Measurements from ENCODE around the gene HOXA13. TPM values are rescaled to one million over a fixed set of nuclear protein-coding genes. Genes with fewer than 3 reads are reported as not detected.

The HOXA13 gene
- total RNA-seq, 1 donor, result 8.0 TPM

- no peak for TF ChIP-seq CTCF (IDR thresholded peaks at IDR 0.05; ENCODE audit: extremely low read depth, low read depth, low read length)
- peak; percentile 50 for DNase-seq (ENCODE audit: insufficient read length, low spot score, missing footprints)
- peaks cover 96% of the 10 kb centered on the region for H3K79me2 ChIP-seq (ENCODE audit: insufficient read depth, low read length)
- peak overlapping the region; percentile 99 for H3K4me2 ChIP-seq (ENCODE audit: insufficient read depth, low read length)
- H3K4me1 ChIP-seq (ENCODE audit: insufficient read depth, low read length), result peaks cover 52% of the 10 kb centered on the region
- H3K9me3 ChIP-seq (ENCODE audit: low read depth, low read length), result no peaks in the 10 kb centered on the region
- peak overlapping the region; percentile 88 for H3K27ac ChIP-seq (ENCODE audit: low read depth, low read length)
- H4K20me1 ChIP-seq (ENCODE audit: insufficient read depth, low read length), result peaks cover 13% of the 10 kb centered on the region
- H2AFZ ChIP-seq (ENCODE audit: low read length), result peak overlapping the region; percentile 88
- H3K27me3 ChIP-seq (ENCODE audit: insufficient read depth, low read length), result no peaks in the 10 kb centered on the region
- peaks cover 20% of the 10 kb centered on the region for H3K36me3 ChIP-seq (ENCODE audit: insufficient read depth, low read length)
- peak overlapping the region; percentile 93 for H3K4me3 ChIP-seq (ENCODE audit: insufficient read depth, low read length)
Observed at GRCh38 chr7:27149842-27150567, 49.9 kb downstream of the HOXA13 start.

- Histone ChIP-seq H4K20me1 (ENCODE audit: insufficient read depth, low read length) (peaks cover 13% of the 10 kb centered on the region), H3K27ac (ENCODE audit: low read depth, low read length) (peak overlapping the region; percentile 88), H3K9me3 (ENCODE audit: low read depth, low read length) (no peaks in the 10 kb centered on the region), H3K79me2 (ENCODE audit: insufficient read depth, low read length) (peaks cover 96% of the 10 kb centered on the region), H3K36me3 (ENCODE audit: insufficient read depth, low read length) (peaks cover 27% of the 10 kb centered on the region), H2AFZ (ENCODE audit: low read length) (peak overlapping the region; percentile 77), H3K4me2 (ENCODE audit: insufficient read depth, low read length) (peak overlapping the region; percentile 99), H3K27me3 (ENCODE audit: insufficient read depth, low read length) (no peaks in the 10 kb centered on the region), H3K4me1 (ENCODE audit: insufficient read depth, low read length) (peaks cover 52% of the 10 kb centered on the region), H3K4me3 (ENCODE audit: insufficient read depth, low read length) (peak overlapping the region; percentile 93)
- peak; percentile 89 for DNase-seq (ENCODE audit: insufficient read length, low spot score, missing footprints)
- TF ChIP-seq CTCF (IDR thresholded peaks at IDR 0.05; ENCODE audit: extremely low read depth, low read depth, low read length), result no peak
Observed at GRCh38 chr7:27148756-27149641, 50.9 kb downstream of the HOXA13 start.

GRCh38 chr7:27148031-27148755 lies 51.7 kb downstream of the HOXA13 start:
- peak overlapping the region; percentile 99 for H3K4me2 ChIP-seq (ENCODE audit: insufficient read depth, low read length)
- H4K20me1 ChIP-seq (ENCODE audit: insufficient read depth, low read length), result peaks cover 13% of the 10 kb centered on the region
- H3K36me3 ChIP-seq (ENCODE audit: insufficient read depth, low read length), result peaks cover 35% of the 10 kb centered on the region
- peak overlapping the region; percentile 77 for H2AFZ ChIP-seq (ENCODE audit: low read length)
- peaks cover 44% of the 10 kb centered on the region for H3K4me1 ChIP-seq (ENCODE audit: insufficient read depth, low read length)
- TF ChIP-seq CTCF (IDR thresholded peaks at IDR 0.05; ENCODE audit: extremely low read depth, low read depth, low read length), result no peak
- no peaks in the 10 kb centered on the region for H3K9me3 ChIP-seq (ENCODE audit: low read depth, low read length)
- peak overlapping the region; percentile 93 for H3K4me3 ChIP-seq (ENCODE audit: insufficient read depth, low read length)
- H3K27ac ChIP-seq (ENCODE audit: low read depth, low read length), result peak overlapping the region; percentile 88
- H3K79me2 ChIP-seq (ENCODE audit: insufficient read depth, low read length), result peaks cover 96% of the 10 kb centered on the region
- peak; percentile 92 for DNase-seq (ENCODE audit: insufficient read length, low spot score, missing footprints)
- H3K27me3 ChIP-seq (ENCODE audit: insufficient read depth, low read length), result no peaks in the 10 kb centered on the region

All from osteoblast (primary cell).